ENCODE measurements around the gene ADRM1. TPM values are rescaled to one million over a fixed set of nuclear protein-coding genes. Genes with fewer than 3 reads are reported as not detected.

ADRM1 gene
- total RNA-seq, 1 experiment from 2014 or later, result 127 TPM

- Mint-ChIP-seq H3K27me3 (ENCODE audit: insufficient read depth, unreplicated experiment) (no peaks in the 10 kb centered on the region), H3K4me3 (ENCODE audit: unreplicated experiment) (no peak overlapping the region), H3K36me3 (ENCODE audit: insufficient read depth, unreplicated experiment) (peaks cover 83% of the 10 kb centered on the region), H3K27ac (ENCODE audit: low read depth, unreplicated experiment) (no peak overlapping the region), H3K4me1 (ENCODE audit: insufficient read depth, unreplicated experiment) (no peaks in the 10 kb centered on the region), H3K9me3 (ENCODE audit: unreplicated experiment) (no peaks in the 10 kb centered on the region)
- ChIA-PET POLR2A (interaction anchor here (1.2 kb wide), 1 partner anchor 40 kb away, joined by 3 read pairs; no protein-coding TSS in a partner anchor), CTCF (interaction anchor here (0.7 kb wide), 1 partner anchor 265 kb away, joined by 3 read pairs; no protein-coding TSS in a partner anchor)
- DNase-seq (ENCODE audit: unreplicated experiment), result no peak
- intact Hi-C loops (cut with micrococcal nuclease), result no loop called here
- BruUV-seq (replicated peaks), result no TSS peak
- no peak for TF ChIP-seq CTCF (IDR thresholded peaks at IDR 0.05; ENCODE audit: unreplicated experiment)
These were observed 26.4 kb upstream of the ADRM1 start for GRCh38 chr20:62276439-62276838.

- Mint-ChIP-seq H3K27ac (ENCODE audit: low read depth, unreplicated experiment) (no peak overlapping the region), H3K27me3 (ENCODE audit: insufficient read depth, unreplicated experiment) (no peaks in the 10 kb centered on the region), H3K9me3 (ENCODE audit: unreplicated experiment) (no peaks in the 10 kb centered on the region), H3K4me1 (ENCODE audit: insufficient read depth, unreplicated experiment) (no peaks in the 10 kb centered on the region), H3K4me3 (ENCODE audit: unreplicated experiment) (no peak overlapping the region), H3K36me3 (ENCODE audit: insufficient read depth, unreplicated experiment) (peaks cover 84% of the 10 kb centered on the region)
- TF ChIP-seq CTCF (IDR thresholded peaks at IDR 0.05; ENCODE audit: unreplicated experiment), result no peak
- no peak for DNase-seq (ENCODE audit: unreplicated experiment)
- BruUV-seq (replicated peaks), result no TSS peak
- POLR2A ChIA-PET, result interaction anchor here (0.5 to 1.2 kb wide), 4 partner anchors 20 to 1265 kb away, joined by 3 read pairs; no protein-coding TSS in a partner anchor
- CTCF ChIA-PET, result interaction anchor here (0.9 to 1.2 kb wide), 2 partner anchors 12 to 91 kb away, joined by 4 to 6 read pairs; no protein-coding TSS in a partner anchor
- intact Hi-C loops (cut with micrococcal nuclease), result no loop called here
These were observed 25.5 kb upstream of the ADRM1 start for GRCh38 chr20:62277253-62277652.

- Mint-ChIP-seq H3K27ac (ENCODE audit: low read depth, unreplicated experiment) (no peak overlapping the region), H3K9me3 (ENCODE audit: unreplicated experiment) (no peaks in the 10 kb centered on the region), H3K4me3 (ENCODE audit: unreplicated experiment) (no peak overlapping the region), H3K27me3 (ENCODE audit: insufficient read depth, unreplicated experiment) (no peaks in the 10 kb centered on the region), H3K4me1 (ENCODE audit: insufficient read depth, unreplicated experiment) (no peaks in the 10 kb centered on the region), H3K36me3 (ENCODE audit: insufficient read depth, unreplicated experiment) (peaks cover 78% of the 10 kb centered on the region)
- no TSS peak for BruUV-seq (replicated peaks)
- no peak for DNase-seq (ENCODE audit: unreplicated experiment)
- intact Hi-C loops (cut with micrococcal nuclease), result no loop called here
- CTCF ChIA-PET, result interaction anchor here (0.6 kb wide), 1 partner anchor 139 kb away, joined by 3 read pairs; no protein-coding TSS in a partner anchor
- POLR2A ChIA-PET, result no interaction called here
- no peak for TF ChIP-seq CTCF (IDR thresholded peaks at IDR 0.05; ENCODE audit: unreplicated experiment)
These were observed 22.5 kb upstream of the ADRM1 start for GRCh38 chr20:62280303-62280702.

- no TSS peak for BruUV-seq (replicated peaks)
- TF ChIP-seq CTCF (IDR thresholded peaks at IDR 0.05; ENCODE audit: unreplicated experiment), result no peak
- H3K4me3 Mint-ChIP-seq (ENCODE audit: unreplicated experiment), result no peak overlapping the region
- peaks cover 73% of the 10 kb centered on the region for H3K36me3 Mint-ChIP-seq (ENCODE audit: insufficient read depth, unreplicated experiment)
- H3K4me1 Mint-ChIP-seq (ENCODE audit: insufficient read depth, unreplicated experiment), result no peaks in the 10 kb centered on the region
- H3K27me3 Mint-ChIP-seq (ENCODE audit: insufficient read depth, unreplicated experiment), result no peaks in the 10 kb centered on the region
- no peaks in the 10 kb centered on the region for H3K9me3 Mint-ChIP-seq (ENCODE audit: unreplicated experiment)
- ChIA-PET POLR2A (no interaction called here), CTCF (no interaction called here)
- no peak overlapping the region for H3K27ac Mint-ChIP-seq (ENCODE audit: low read depth, unreplicated experiment)
- DNase-seq (ENCODE audit: unreplicated experiment), result no peak
- intact Hi-C loops (cut with micrococcal nuclease), result no loop called here
These were observed 21.4 kb upstream of the ADRM1 start for GRCh38 chr20:62281161-62281933.

Measured in MCF 10A (cell line).